H1 (cell line): Measurements from ENCODE around the gene ADAMTS17. TPM values are rescaled to one million over a fixed set of nuclear protein-coding genes. Genes with fewer than 3 reads are reported as not detected.

Experiments used
- FOSL1 ChIP-seq: IDR thresholded peaks from 2 replicates; pipeline ENCODE4 v1.6.1; 2011; ENCODE audit warnings: mild to moderate bottlenecking, low read depth, low read length, moderate library complexity; ENCODE audit not compliant: insufficient read depth
- GABPA ChIP-seq: IDR thresholded peaks from 2 replicates; pipeline ENCODE4 v1.6.1; 2011; ENCODE audit warnings: mild to moderate bottlenecking, low read length, moderate library complexity, borderline replicate concordance; ENCODE audit not compliant: insufficient read depth
- HDAC2 ChIP-seq, 2 experiments: fragments of 300-600 bp in 1 of 2; sonication (generic) in 1 of 2; IDR thresholded peaks; 2 replicates each; pipeline ENCODE4 v1.6.1; 2011 to 2012; ENCODE audit warnings: low read depth in 2 of 2, low read length in 2 of 2, mild to moderate bottlenecking in 2 of 2, moderate library complexity in 2 of 2, borderline replicate concordance in 1 of 2, inconsistent platforms in 1 of 2
- JUN ChIP-seq: IDR thresholded peaks from 2 replicates; pipeline ENCODE4 v1.6.1; 2011; ENCODE audit warnings: low read depth, mild to moderate bottlenecking, improper control_type of control experiment, low read length
- TAF1 ChIP-seq: IDR thresholded peaks from 2 replicates; pipeline ENCODE4 v1.6.1; 2011; ENCODE audit warnings: mild to moderate bottlenecking, low read depth, low read length
- YY1 ChIP-seq: IDR thresholded peaks from 2 replicates; pipeline ENCODE4 v1.6.1; 2011; ENCODE audit warnings: low read depth, mild to moderate bottlenecking, low read length
- polyA plus RNA-seq, 7 experiments: library from polyadenylated mRNA; depleted of rRNA in 3 of 7; stranded (reverse) in 5 of 7; unstranded in 2 of 7; fragments of >200 nt in 5 of 7; fragments of 200-250 nt in 2 of 7; gene quantifications; 1 replicate in 5 of 7; 2 replicates in 1 of 7; 4 replicates in 1 of 7; pipeline versions ENCODE4 v1.2.1 to v1.2.3, GENCODE V29; 2011 to 2013; ENCODE audit warnings: missing spikeins in 2 of 7, mixed read lengths in 2 of 7
- total RNA-seq: library from RNA; stranded (reverse); fragmentation: NEBNext Ultra II Directional; extraction: Animal tissue kit (Norgen Biotek cat#: 25700); gene quantifications from 2 replicates; pipeline ENCODE4 v1.2.1, GENCODE V29; 2021

ADAMTS17 gene
- total and polyA plus RNA-seq, 2 of the 8 experiments (the other 6 are each of a cell fraction or from before 2014, with no cell fraction given): 0.51 to 1.7 TPM

GRCh38 chr15:100297812-100298211 is 44.0 kb downstream of the ADAMTS17 start (continued):
- TF ChIP-seq HDAC2 (IDR thresholded peaks at IDR 0.05; ENCODE audit: borderline replicate concordance in 1 of 2, low read depth in 2 of 2, low read length in 2 of 2) (no peak), TAF1 (no peak), YY1 (no peak), FOSL1 (no peak), GABPA (no peak), JUN (no peak)
- TF ChIP-seq, all 59 proteins: peak for 0
